HCT116 (cell line): ENCODE results near the gene MCC. TPM values are rescaled to one million over a fixed set of nuclear protein-coding genes. Genes with fewer than 3 reads are reported as not detected.

Source experiments
- ATAC-seq: fragments of 200-7000 bp; cut with Tn5 transposase; 2 replicates; pipeline ENCODE4 v1.9.1; 2020; ENCODE audit warnings: mild to moderate bottlenecking, moderate library complexity
- BruUV-seq: library from RNA; stranded (reverse); fragments of 400-500 nt; replicated peaks from 2 replicates; lab custom pipeline; 2021; lab: Mats Ljungman, UMichigan
- CTCF ChIA-PET: fragments of 300-600 bp; sonication (Branson Sonifier 250); formaldehyde crosslinking; loops from one replicate; lab custom pipeline; 2021; ENCODE audit warnings: antibody characterized with exemption; lab: Charles Lee
- POLR2A ChIA-PET: fragments of 300-600, 350-600 bp; sonication (Branson Sonifier 250); formaldehyde crosslinking; loops from one replicate; lab custom pipeline; 2021; ENCODE audit warnings: antibody characterized with exemption; lab: Charles Lee
- RAD21 ChIA-PET, 2 experiments: fragments of 300-600 bp; sonication (Branson Sonifier 250); formaldehyde crosslinking; loops; one replicate each; lab custom pipeline; 2023; ENCODE audit warnings: low total read pairs in 2 of 2; ENCODE audit not compliant: uncharacterized antibody in 2 of 2, unreplicated experiment in 2 of 2, low non-redundant PET in 1 of 2; lab: Charles Lee
- DNase-seq: peaks from one replicate; pipeline ENCODE4 v3.0.0-alpha.2; 2010; ENCODE audit warnings: low read depth, low spot score
- H2AFZ ChIP-seq: fragments of 200-600 bp; shearing (Covaris generic), sonication (generic); 2 replicates; pipeline ENCODE4 v1.6.1; 2017; ENCODE audit warnings: low read depth, mixed run types, mixed read lengths, antibody characterized with exemption, low read length; ENCODE audit not compliant: poor library complexity, severe bottlenecking
- H3K27ac ChIP-seq: 2 replicates; pipeline ENCODE4 v1.5.1; 2012; ENCODE audit warnings: low read depth, low read length
- H3K27me3 ChIP-seq: fragments of 200-600 bp; sonication (generic); 2 replicates; pipeline ENCODE4 v1.6.1; 2016; ENCODE audit warnings: mixed run types, low read length, mixed read lengths; ENCODE audit not compliant: insufficient read depth
- H3K36me3 ChIP-seq, 2 experiments: fragments of 200-500 bp in 1 of 2; fragments of 200-600 bp in 1 of 2; sonication (Bioruptor generic) in 1 of 2; sonication (generic) in 1 of 2; 2 replicates each; pipeline versions ENCODE4 v1.5.1 to v1.6.1; 2014 to 2016; ENCODE audit warnings: low read length in 2 of 2, inconsistent platforms in 1 of 2, mixed read lengths in 1 of 2, mixed run types in 1 of 2; ENCODE audit not compliant: insufficient read depth in 2 of 2, control insufficient read depth in 1 of 2
- H3K4me1 ChIP-seq, 2 experiments: fragments of 200-600 bp in 1 of 2; sonication (generic) in 1 of 2; 2 replicates each; pipeline versions ENCODE4 v1.5.1 to v1.6.1; 2012 to 2017; ENCODE audit warnings: low read length in 2 of 2, inconsistent platforms in 1 of 2, mild to moderate bottlenecking in 1 of 2, mixed read lengths in 1 of 2, mixed run types in 1 of 2, moderate library complexity in 1 of 2; ENCODE audit not compliant: insufficient read depth in 2 of 2, control insufficient read depth in 1 of 2
- H3K4me2 ChIP-seq: fragments of 200-600 bp; sonication (generic); 2 replicates; pipeline ENCODE4 v1.6.1; 2017; ENCODE audit warnings: mixed run types, low read length, mixed read lengths
- H3K4me3 ChIP-seq, 2 experiments: fragments of 200-600 bp in 1 of 2; sonication (generic) in 1 of 2; replicated peaks in 1 of 2; 2 replicates each; pipeline ENCODE4 v1.5.1; 2011 to 2016; ENCODE audit warnings: low read length in 2 of 2, control low read depth in 1 of 2, low read depth in 1 of 2, mild to moderate bottlenecking in 1 of 2, mixed read lengths in 1 of 2, mixed run types in 1 of 2
- H3K79me2 ChIP-seq: fragments of 200-600 bp; sonication (generic); 2 replicates; pipeline ENCODE4 v1.6.1; 2017; ENCODE audit warnings: mild to moderate bottlenecking, mixed run types, low read length, moderate library complexity, mixed read lengths; ENCODE audit not compliant: insufficient read depth
- H3K9ac ChIP-seq: fragments of 200-600 bp; sonication (generic); 2 replicates; pipeline ENCODE4 v1.6.1; 2016; ENCODE audit warnings: low read length, mixed read lengths
- H3K9me2 ChIP-seq: fragments of 200-600 bp; sonication (generic), shearing (Covaris generic); 2 replicates; pipeline ENCODE4 v1.6.1; 2017; ENCODE audit warnings: mixed run types, mild to moderate bottlenecking, moderate library complexity; ENCODE audit not compliant: insufficient read depth
- H3K9me3 ChIP-seq, 2 experiments: fragments of 200-500 bp in 1 of 2; fragments of 200-600 bp in 1 of 2; sonication (Bioruptor generic) in 1 of 2; sonication (generic) in 1 of 2; 2 replicates each; pipeline ENCODE4 v1.6.1; 2014 to 2017; ENCODE audit warnings: low read length in 2 of 2, mixed read lengths in 2 of 2, inconsistent platforms in 1 of 2, low read depth in 1 of 2, mild to moderate bottlenecking in 1 of 2, mixed run types in 1 of 2, moderate library complexity in 1 of 2; ENCODE audit not compliant: control insufficient read depth in 1 of 2, insufficient read depth in 1 of 2
- H4K20me1 ChIP-seq: fragments of 200-600 bp; sonication (generic), shearing (Covaris generic); 2 replicates; pipeline ENCODE4 v1.6.1; 2017; ENCODE audit warnings: mixed run types, mild to moderate bottlenecking, moderate library complexity; ENCODE audit not compliant: insufficient read depth
- CTCF ChIP-seq, 3 experiments: fragments of 200-600 bp in 1 of 3; sonication (generic) in 1 of 3; IDR thresholded peaks in 2 of 3; conservative IDR thresholded peaks in 1 of 3; 2 replicates each; pipeline ENCODE4 v1.5.1; 2012 to 2017; ENCODE audit warnings: low read depth in 2 of 3, low read length in 2 of 3, antibody characterized with exemption in 1 of 3, borderline replicate concordance in 1 of 3, control low read depth in 1 of 3, mild to moderate bottlenecking in 1 of 3, mixed read lengths in 1 of 3, mixed run types in 1 of 3, moderate library complexity in 1 of 3; ENCODE audit not compliant: insufficient read depth in 1 of 3
- POLR2AphosphoS5 ChIP-seq: IDR thresholded peaks from 2 replicates; pipeline ENCODE4 v1.6.1; 2011; ENCODE audit warnings: mild to moderate bottlenecking, low read depth, low read length, moderate library complexity
- REST ChIP-seq: IDR thresholded peaks from 2 replicates; pipeline ENCODE4 v1.6.1; 2012; ENCODE audit warnings: low read depth
- SP1 ChIP-seq: IDR thresholded peaks from 2 replicates; pipeline ENCODE4 v1.6.1; 2012; ENCODE audit warnings: low read depth
- TCF7L2 ChIP-seq: IDR thresholded peaks from 2 replicates; pipeline ENCODE4 v1.7.0; 2011; ENCODE audit warnings: borderline replicate concordance, inconsistent platforms; ENCODE audit not compliant: insufficient read depth, insufficient read length; ENCODE audit errors: extremely low read depth
- intact Hi-C: fragments of 100-400 bp; cut with micrococcal nuclease; formaldehyde crosslinking; loops from 2 replicates; pipeline ENCODE4 v1.10.0; 2022
- total RNA-seq: library from RNA; stranded (reverse); gene quantifications from one replicate; pipeline ENCODE4 v1.2.1, GENCODE V29; 2021; ENCODE audit not compliant: unreplicated experiment

Gene MCC
- total RNA-seq, 1 experiment from 2014 or later = 20.1 TPM

GRCh38 chr5:113071401-113071800 lies 416.9 kb downstream of the MCC start:
- RAD21 ChIA-PET = no interaction called here
- no peak for ATAC-seq
- H3K9me2 ChIP-seq = no peaks in the 10 kb centered on the region
- TF ChIP-seq REST = no peak
- TF ChIP-seq TCF7L2 = no peak
- TF ChIP-seq CTCF (IDR thresholded peaks at IDR 0.05 in 2 of 3, conservative IDR thresholded peaks at IDR 0.05 in 1 of 3; ENCODE audit: borderline replicate concordance in 1 of 3, insufficient read depth in 1 of 3, low read depth in 2 of 3, low read length in 2 of 3) = no peak
- TF ChIP-seq POLR2AphosphoS5 = no peak
- no peak for TF ChIP-seq SP1
- TF ChIP-seq, all 23 proteins: peak for 0
- Histone ChIP-seq H3K27me3 (no peaks in the 10 kb centered on the region), H3K9ac (no peak overlapping the region), H3K36me3 (no peaks in the 10 kb centered on the region), H3K9me3 (no peaks in the 10 kb centered on the region), H3K27ac (no peak overlapping the region), H2AFZ (no peak overlapping the region), H4K20me1 (no peaks in the 10 kb centered on the region), H3K4me1 (no peaks in the 10 kb centered on the region), H3K79me2 (no peaks in the 10 kb centered on the region), H3K4me3 (no peak overlapping the region), H3K4me2 (no peak overlapping the region)
- DNase-seq = no peak
- ChIA-PET POLR2A (no interaction called here), CTCF (no interaction called here)
- intact Hi-C loops = no loop called here
- no TSS peak for BruUV-seq
